Neural crest cell (in vitro differentiated cells): ENCODE results near the gene TSPAN10. TPM values are rescaled to one million over a fixed set of nuclear protein-coding genes. Genes with fewer than 3 reads are reported as not detected.

Experiments used
- DNase-seq: peaks from one replicate; pipeline ENCODE4 v3.0.0; 2021; ENCODE audit warnings: low read depth, mixed read lengths, low spot score
- H3K27ac Mint-ChIP-seq: one replicate; pipeline ENCODE4 v1.8.0; 2021; ENCODE audit warnings: mild to moderate bottlenecking, mixed read lengths; ENCODE audit not compliant: unreplicated experiment
- H3K27me3 Mint-ChIP-seq: 2 replicates; pipeline ENCODE4 v1.8.0; 2021; ENCODE audit warnings: low read depth, mild to moderate bottlenecking, mixed read lengths
- H3K36me3 Mint-ChIP-seq: 2 replicates; pipeline ENCODE4 v1.8.0; 2021; ENCODE audit warnings: low read depth, mild to moderate bottlenecking, mixed read lengths
- H3K4me1 Mint-ChIP-seq: 2 replicates; pipeline ENCODE4 v1.8.0; 2021; ENCODE audit warnings: mixed read lengths
- H3K4me3 Mint-ChIP-seq: one replicate; pipeline ENCODE4 v1.8.0; 2021; ENCODE audit warnings: mild to moderate bottlenecking, mixed read lengths
- H3K9me3 Mint-ChIP-seq: 2 replicates; pipeline ENCODE4 v1.8.0; 2021; ENCODE audit warnings: mixed read lengths
- CTCF ChIP-seq: fragments of 200-600 bp; sonication (generic); conservative IDR thresholded peaks from 2 replicates; pipeline ENCODE4 v1.5.0; 2021; ENCODE audit warnings: antibody characterized with exemption, mild to moderate bottlenecking
- total RNA-seq: library from RNA; stranded (reverse); gene quantifications from 2 replicates; pipeline ENCODE4 v1.2.1, GENCODE V29; 2021

TSPAN10 gene
- total RNA-seq, 1 donor from 2014 or later, result 1.6 TPM

GRCh38 chr17:81638683-81639082, 1.7 kb downstream of the TSPAN10 start:
- H3K36me3 Mint-ChIP-seq, result no peaks in the 10 kb centered on the region

GRCh38 chr17:81640011-81640410, 3.0 kb downstream of the TSPAN10 start:
- no peak for TF ChIP-seq CTCF
- H3K36me3 Mint-ChIP-seq, result no peaks in the 10 kb centered on the region
- peak overlapping the region; percentile 74 for H3K4me3 Mint-ChIP-seq
- no peaks in the 10 kb centered on the region for H3K27me3 Mint-ChIP-seq
- peaks cover 14% of the 10 kb centered on the region for H3K4me1 Mint-ChIP-seq
- no peak for DNase-seq
- H3K9me3 Mint-ChIP-seq, result no peaks in the 10 kb centered on the region
- H3K27ac Mint-ChIP-seq, result no peak overlapping the region

More at GRCh38 chr17:81638683-81639082, 1.7 kb downstream of the TSPAN10 start:
- Mint-ChIP-seq H3K27me3 (no peaks in the 10 kb centered on the region), H3K4me1 (peaks cover 14% of the 10 kb centered on the region), H3K4me3 (peak overlapping the region; percentile 82), H3K27ac (no peak overlapping the region), H3K9me3 (no peaks in the 10 kb centered on the region)
- no peak for DNase-seq
- TF ChIP-seq CTCF, result no peak

GRCh38 chr17:81641825-81642489, 5.0 kb downstream of the TSPAN10 start:
- DNase-seq, result no peak
- no peaks in the 10 kb centered on the region for H3K9me3 Mint-ChIP-seq

GRCh38 chr17:81644496-81644895, 7.5 kb downstream of the TSPAN10 start:
- no peak overlapping the region for H3K27ac Mint-ChIP-seq
- no peaks in the 10 kb centered on the region for H3K4me1 Mint-ChIP-seq
- TF ChIP-seq CTCF, result no peak
- no peak overlapping the region for H3K4me3 Mint-ChIP-seq
- H3K36me3 Mint-ChIP-seq, result no peaks in the 10 kb centered on the region
- no peak for DNase-seq
- no peaks in the 10 kb centered on the region for H3K27me3 Mint-ChIP-seq
- H3K9me3 Mint-ChIP-seq, result no peaks in the 10 kb centered on the region

More at GRCh38 chr17:81641825-81642489, 5.0 kb downstream of the TSPAN10 start:
- H3K27ac Mint-ChIP-seq, result no peak overlapping the region
- no peak overlapping the region for H3K4me3 Mint-ChIP-seq
- H3K36me3 Mint-ChIP-seq, result no peaks in the 10 kb centered on the region
- no peak for TF ChIP-seq CTCF
- peaks cover 3% of the 10 kb centered on the region for H3K4me1 Mint-ChIP-seq
- H3K27me3 Mint-ChIP-seq, result no peaks in the 10 kb centered on the region

- H3K36me3 Mint-ChIP-seq, result no peaks in the 10 kb centered on the region
- no peaks in the 10 kb centered on the region for H3K9me3 Mint-ChIP-seq
- no peaks in the 10 kb centered on the region for H3K27me3 Mint-ChIP-seq
- no peak overlapping the region for H3K27ac Mint-ChIP-seq
- no peak for TF ChIP-seq CTCF
- no peak overlapping the region for H3K4me3 Mint-ChIP-seq
- no peaks in the 10 kb centered on the region for H3K4me1 Mint-ChIP-seq
- DNase-seq, result no peak
Observed at GRCh38 chr17:81644976-81645952, 8.3 kb downstream of the TSPAN10 start.
